Measurements from ENCODE around the gene CSRNP3.

Gene CSRNP3

DNA sequence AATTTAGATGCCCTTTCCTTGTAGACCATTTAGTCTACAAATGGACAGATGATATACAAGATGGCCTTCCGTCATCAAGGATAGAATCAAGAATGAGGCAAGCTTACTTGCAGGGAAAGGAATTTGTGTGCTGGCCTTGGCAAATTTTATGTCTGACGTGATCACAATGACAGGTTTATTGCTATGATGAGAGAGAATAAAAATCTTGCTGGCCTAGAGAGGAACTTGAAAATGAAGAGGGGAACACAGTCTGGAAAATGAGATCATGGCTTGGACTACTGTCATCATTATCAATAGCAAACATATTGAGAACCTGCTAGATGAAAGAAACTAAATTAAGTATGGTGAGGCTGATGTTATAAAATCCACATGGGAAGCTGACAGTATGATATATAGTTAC is 66.0 kb downstream of the CSRNP3 start:
- no peak overlapping the region for H3K4me3 ChIP-seq (ENCODE audit: low read depth in 1 of 2, low read length in 2 of 2)
- no peak overlapping the region for H3K9ac ChIP-seq (ENCODE audit: low read depth in 1 of 2, low read length in 2 of 2)
- H3K27me3 ChIP-seq (ENCODE audit: control insufficient read depth in 1 of 2, insufficient read depth in 2 of 2, low read length in 2 of 2): no peaks in the 10 kb centered on the region
- no peaks in the 10 kb centered on the region for H3K4me1 ChIP-seq (ENCODE audit: control insufficient read depth in 1 of 2, insufficient read depth in 2 of 2, low read length in 2 of 2)
- no peaks in the 10 kb centered on the region for H3K9me3 ChIP-seq (ENCODE audit: control insufficient read depth in 1 of 2, low read length in 2 of 2)
- H3K27ac ChIP-seq (ENCODE audit: low read depth, low read length): no peak overlapping the region
- H3K36me3 ChIP-seq (ENCODE audit: control insufficient read depth in 1 of 2, insufficient read depth in 2 of 2, low read length in 2 of 2): no peaks in the 10 kb centered on the region

- Histone ChIP-seq H3K36me3 (ENCODE audit: control insufficient read depth in 1 of 2, insufficient read depth in 2 of 2, low read length in 2 of 2) (no peaks in the 10 kb centered on the region), H3K9ac (ENCODE audit: low read depth in 1 of 2, low read length in 2 of 2) (no peak overlapping the region), H3K27ac (ENCODE audit: low read depth, low read length) (no peak overlapping the region), H3K9me3 (ENCODE audit: control insufficient read depth in 1 of 2, low read length in 2 of 2) (no peaks in the 10 kb centered on the region), H3K27me3 (ENCODE audit: control insufficient read depth in 1 of 2, insufficient read depth in 2 of 2, low read length in 2 of 2) (no peaks in the 10 kb centered on the region), H3K4me3 (ENCODE audit: low read depth in 1 of 2, low read length in 2 of 2) (no peak overlapping the region), H3K4me1 (ENCODE audit: control insufficient read depth in 1 of 2, insufficient read depth in 2 of 2, low read length in 2 of 2) (no peaks in the 10 kb centered on the region)
Measured at GRCh38 chr2:165536851-165537499, 67.5 kb downstream of the CSRNP3 start.

GRCh38 chr2:165539985-165540384 is 70.5 kb downstream of the CSRNP3 start:
- no peak overlapping the region for H3K27ac ChIP-seq (ENCODE audit: low read depth, low read length)
- no peak overlapping the region for H3K9ac ChIP-seq (ENCODE audit: low read depth in 1 of 2, low read length in 2 of 2)
- no peak overlapping the region for H3K4me3 ChIP-seq (ENCODE audit: low read depth in 1 of 2, low read length in 2 of 2)
- no peaks in the 10 kb centered on the region for H3K36me3 ChIP-seq (ENCODE audit: control insufficient read depth in 1 of 2, insufficient read depth in 2 of 2, low read length in 2 of 2)
- no peaks in the 10 kb centered on the region for H3K9me3 ChIP-seq (ENCODE audit: control insufficient read depth in 1 of 2, low read length in 2 of 2)
- no peaks in the 10 kb centered on the region for H3K4me1 ChIP-seq (ENCODE audit: control insufficient read depth in 1 of 2, insufficient read depth in 2 of 2, low read length in 2 of 2)
- no peaks in the 10 kb centered on the region for H3K27me3 ChIP-seq (ENCODE audit: control insufficient read depth in 1 of 2, insufficient read depth in 2 of 2, low read length in 2 of 2)

DNA sequence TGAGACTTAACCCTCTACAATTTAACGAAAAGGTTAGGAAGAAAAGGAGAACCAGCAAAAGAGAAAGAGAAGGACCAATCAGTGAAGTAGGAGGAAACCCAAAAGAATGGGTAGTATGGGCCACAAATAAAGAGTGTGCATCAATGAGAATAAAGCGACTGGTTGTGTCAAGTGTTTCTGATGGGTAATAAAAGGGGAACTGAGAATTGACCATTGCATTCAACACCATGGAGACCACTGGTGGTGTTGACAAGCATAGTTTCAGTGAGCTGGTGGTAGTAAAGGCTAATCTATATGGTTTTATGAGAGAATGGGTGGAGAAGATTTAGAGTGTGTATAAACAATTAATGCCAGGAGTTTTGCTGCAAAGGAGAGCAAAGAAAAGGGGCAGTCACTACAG is 75.4 kb downstream of the CSRNP3 start:
- H3K27ac ChIP-seq (ENCODE audit: low read depth, low read length): no peak overlapping the region
- H3K9ac ChIP-seq (ENCODE audit: low read depth in 1 of 2, low read length in 2 of 2): no peak overlapping the region
- H3K4me3 ChIP-seq (ENCODE audit: low read depth in 1 of 2, low read length in 2 of 2): no peak overlapping the region
- no peaks in the 10 kb centered on the region for H3K9me3 ChIP-seq (ENCODE audit: control insufficient read depth in 1 of 2, low read length in 2 of 2)
- H3K4me1 ChIP-seq (ENCODE audit: control insufficient read depth in 1 of 2, insufficient read depth in 2 of 2, low read length in 2 of 2): no peaks in the 10 kb centered on the region
- no peaks in the 10 kb centered on the region for H3K27me3 ChIP-seq (ENCODE audit: control insufficient read depth in 1 of 2, insufficient read depth in 2 of 2, low read length in 2 of 2)
- no peaks in the 10 kb centered on the region for H3K36me3 ChIP-seq (ENCODE audit: control insufficient read depth in 1 of 2, insufficient read depth in 2 of 2, low read length in 2 of 2)

DNA sequence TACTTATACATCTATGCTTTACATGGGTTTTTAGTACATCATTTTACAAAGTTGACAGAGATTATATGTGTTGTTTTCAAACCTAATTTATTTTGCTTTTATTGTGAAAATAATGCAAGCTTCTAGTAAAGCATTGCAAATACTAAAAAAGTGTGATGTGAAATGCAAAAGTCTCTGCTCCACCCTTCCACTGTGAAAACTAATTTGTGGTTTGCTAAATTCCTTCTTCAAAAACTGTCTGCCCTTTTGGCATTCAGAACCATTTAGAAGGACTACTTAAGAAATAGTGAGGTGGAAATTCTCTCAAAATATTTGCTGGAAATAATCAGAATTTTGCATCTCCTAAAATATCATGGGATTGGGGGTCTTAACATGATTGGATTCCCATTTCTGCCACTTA is 78.4 kb downstream of the CSRNP3 start:
- H3K36me3 ChIP-seq (ENCODE audit: control insufficient read depth in 1 of 2, insufficient read depth in 2 of 2, low read length in 2 of 2): no peaks in the 10 kb centered on the region
- H3K9me3 ChIP-seq (ENCODE audit: control insufficient read depth in 1 of 2, low read length in 2 of 2): no peaks in the 10 kb centered on the region
- no peak overlapping the region for H3K27ac ChIP-seq (ENCODE audit: low read depth, low read length)
- H3K9ac ChIP-seq (ENCODE audit: low read depth in 1 of 2, low read length in 2 of 2): no peak overlapping the region
- H3K4me1 ChIP-seq (ENCODE audit: control insufficient read depth in 1 of 2, insufficient read depth in 2 of 2, low read length in 2 of 2): no peaks in the 10 kb centered on the region
- H3K4me3 ChIP-seq (ENCODE audit: low read depth in 1 of 2, low read length in 2 of 2): no peak overlapping the region
- H3K27me3 ChIP-seq (ENCODE audit: control insufficient read depth in 1 of 2, insufficient read depth in 2 of 2, low read length in 2 of 2): no peaks in the 10 kb centered on the region

- Histone ChIP-seq H3K9me3 (ENCODE audit: control insufficient read depth in 1 of 2, low read length in 2 of 2) (no peaks in the 10 kb centered on the region), H3K4me3 (ENCODE audit: low read depth in 1 of 2, low read length in 2 of 2) (no peak overlapping the region), H3K27ac (ENCODE audit: low read depth, low read length) (no peak overlapping the region), H3K36me3 (ENCODE audit: control insufficient read depth in 1 of 2, insufficient read depth in 2 of 2, low read length in 2 of 2) (no peaks in the 10 kb centered on the region), H3K27me3 (ENCODE audit: control insufficient read depth in 1 of 2, insufficient read depth in 2 of 2, low read length in 2 of 2) (no peaks in the 10 kb centered on the region), H3K9ac (ENCODE audit: low read depth in 1 of 2, low read length in 2 of 2) (no peak overlapping the region), H3K4me1 (ENCODE audit: control insufficient read depth in 1 of 2, insufficient read depth in 2 of 2, low read length in 2 of 2) (no peaks in the 10 kb centered on the region)
Measured at GRCh38 chr2:165549619-165550018, 80.1 kb downstream of the CSRNP3 start.

GRCh38 chr2:165558832-165559231 is 89.3 kb downstream of the CSRNP3 start:
- H3K4me1 ChIP-seq (ENCODE audit: control insufficient read depth in 1 of 2, insufficient read depth in 2 of 2, low read length in 2 of 2): peaks cover 0 to 14% of the 10 kb centered on the region in 2 donors
- no peaks in the 10 kb centered on the region for H3K36me3 ChIP-seq (ENCODE audit: control insufficient read depth in 1 of 2, insufficient read depth in 2 of 2, low read length in 2 of 2)
- no peak overlapping the region for H3K27ac ChIP-seq (ENCODE audit: low read depth, low read length)
- no peak overlapping the region for H3K4me3 ChIP-seq (ENCODE audit: low read depth in 1 of 2, low read length in 2 of 2)
- no peak overlapping the region for H3K9ac ChIP-seq (ENCODE audit: low read depth in 1 of 2, low read length in 2 of 2)
- H3K27me3 ChIP-seq (ENCODE audit: control insufficient read depth in 1 of 2, insufficient read depth in 2 of 2, low read length in 2 of 2): no peaks in the 10 kb centered on the region
- H3K9me3 ChIP-seq (ENCODE audit: control insufficient read depth in 1 of 2, low read length in 2 of 2): no peaks in the 10 kb centered on the region

GRCh38 chr2:165560377-165560988 is 91.0 kb downstream of the CSRNP3 start:
- no peak overlapping the region for H3K27ac ChIP-seq (ENCODE audit: low read depth, low read length)

GRCh38 chr2:165561516-165561915 is 92.0 kb downstream of the CSRNP3 start:
- no peak overlapping the region for H3K27ac ChIP-seq (ENCODE audit: low read depth, low read length)

More at GRCh38 chr2:165560377-165560988, 91.0 kb downstream of the CSRNP3 start:
- H3K9me3 ChIP-seq (ENCODE audit: control insufficient read depth in 1 of 2, low read length in 2 of 2): no peaks in the 10 kb centered on the region
- H3K4me3 ChIP-seq (ENCODE audit: low read depth in 1 of 2, low read length in 2 of 2): no peak overlapping the region
- H3K9ac ChIP-seq (ENCODE audit: low read depth in 1 of 2, low read length in 2 of 2): no peak overlapping the region
- peaks cover 0 to 14% of the 10 kb centered on the region in 2 donors for H3K4me1 ChIP-seq (ENCODE audit: control insufficient read depth in 1 of 2, insufficient read depth in 2 of 2, low read length in 2 of 2)
- no peaks in the 10 kb centered on the region for H3K36me3 ChIP-seq (ENCODE audit: control insufficient read depth in 1 of 2, insufficient read depth in 2 of 2, low read length in 2 of 2)
- no peaks in the 10 kb centered on the region for H3K27me3 ChIP-seq (ENCODE audit: control insufficient read depth in 1 of 2, insufficient read depth in 2 of 2, low read length in 2 of 2)

GRCh38 chr2:165562233-165562632 is 92.7 kb downstream of the CSRNP3 start:
- H3K27me3 ChIP-seq (ENCODE audit: control insufficient read depth in 1 of 2, insufficient read depth in 2 of 2, low read length in 2 of 2): no peaks in the 10 kb centered on the region
- H3K9me3 ChIP-seq (ENCODE audit: control insufficient read depth in 1 of 2, low read length in 2 of 2): no peaks in the 10 kb centered on the region
- no peak overlapping the region for H3K4me3 ChIP-seq (ENCODE audit: low read depth in 1 of 2, low read length in 2 of 2)
- H3K9ac ChIP-seq (ENCODE audit: low read depth in 1 of 2, low read length in 2 of 2): no peak overlapping the region
- peaks cover 0 to 14% of the 10 kb centered on the region in 2 donors for H3K4me1 ChIP-seq (ENCODE audit: control insufficient read depth in 1 of 2, insufficient read depth in 2 of 2, low read length in 2 of 2)
- no peak overlapping the region for H3K27ac ChIP-seq (ENCODE audit: low read depth, low read length)
- H3K36me3 ChIP-seq (ENCODE audit: control insufficient read depth in 1 of 2, insufficient read depth in 2 of 2, low read length in 2 of 2): no peaks in the 10 kb centered on the region

More at GRCh38 chr2:165561516-165561915, 92.0 kb downstream of the CSRNP3 start:
- no peak overlapping the region for H3K9ac ChIP-seq (ENCODE audit: low read depth in 1 of 2, low read length in 2 of 2)
- no peaks in the 10 kb centered on the region for H3K36me3 ChIP-seq (ENCODE audit: control insufficient read depth in 1 of 2, insufficient read depth in 2 of 2, low read length in 2 of 2)
- H3K4me1 ChIP-seq (ENCODE audit: control insufficient read depth in 1 of 2, insufficient read depth in 2 of 2, low read length in 2 of 2): peaks cover 0 to 14% of the 10 kb centered on the region in 2 donors
- no peaks in the 10 kb centered on the region for H3K27me3 ChIP-seq (ENCODE audit: control insufficient read depth in 1 of 2, insufficient read depth in 2 of 2, low read length in 2 of 2)
- H3K9me3 ChIP-seq (ENCODE audit: control insufficient read depth in 1 of 2, low read length in 2 of 2): no peaks in the 10 kb centered on the region
- no peak overlapping the region for H3K4me3 ChIP-seq (ENCODE audit: low read depth in 1 of 2, low read length in 2 of 2)
